PC-3 (cell line): ENCODE data around the gene CTXN1.

Experiments
- EZH2 ChIP-seq: fragments of 300-600 bp; sonication (generic); IDR thresholded peaks from one replicate; pipeline ENCODE4 v1.6.1; 2017; ENCODE audit warnings: antibody characterized with exemption, mild to moderate bottlenecking, low read length; ENCODE audit not compliant: unreplicated experiment
- TF ChIP-seq, protein P1 (sequence below): fragments of 300-600 bp; sonication (generic); conservative IDR thresholded peaks from 2 replicates; pipeline ENCODE4 v1.5.1; 2017; ENCODE audit warnings: antibody characterized with exemption, low read depth, mild to moderate bottlenecking, low read length

GRCh38 chr19:7947939-7948338, 22.0 kb upstream of the CTXN1 start:
- no peak for TF ChIP-seq EZH2
- TF ChIP-seq, protein P1, sequence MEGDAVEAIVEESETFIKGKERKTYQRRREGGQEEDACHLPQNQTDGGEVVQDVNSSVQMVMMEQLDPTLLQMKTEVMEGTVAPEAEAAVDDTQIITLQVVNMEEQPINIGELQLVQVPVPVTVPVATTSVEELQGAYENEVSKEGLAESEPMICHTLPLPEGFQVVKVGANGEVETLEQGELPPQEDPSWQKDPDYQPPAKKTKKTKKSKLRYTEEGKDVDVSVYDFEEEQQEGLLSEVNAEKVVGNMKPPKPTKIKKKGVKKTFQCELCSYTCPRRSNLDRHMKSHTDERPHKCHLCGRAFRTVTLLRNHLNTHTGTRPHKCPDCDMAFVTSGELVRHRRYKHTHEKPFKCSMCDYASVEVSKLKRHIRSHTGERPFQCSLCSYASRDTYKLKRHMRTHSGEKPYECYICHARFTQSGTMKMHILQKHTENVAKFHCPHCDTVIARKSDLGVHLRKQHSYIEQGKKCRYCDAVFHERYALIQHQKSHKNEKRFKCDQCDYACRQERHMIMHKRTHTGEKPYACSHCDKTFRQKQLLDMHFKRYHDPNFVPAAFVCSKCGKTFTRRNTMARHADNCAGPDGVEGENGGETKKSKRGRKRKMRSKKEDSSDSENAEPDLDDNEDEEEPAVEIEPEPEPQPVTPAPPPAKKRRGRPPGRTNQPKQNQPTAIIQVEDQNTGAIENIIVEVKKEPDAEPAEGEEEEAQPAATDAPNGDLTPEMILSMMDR, result no peak
